WTC11 (cell line): Measurements from ENCODE around the gene RILPL1. TPM values are rescaled to one million over a fixed set of nuclear protein-coding genes. Genes with fewer than 3 reads are reported as not detected.
"Not testable (repeated sequence)": the region's sequence is repeated elsewhere in the genome, so short reads cannot be mapped to it uniquely, and the experiment has no call there.

Experiments
- ATAC-seq: fragments of 200-7000 bp; cut with Tn5 transposase; 2 replicates; pipeline ENCODE4 v1.10.0; 2021; ENCODE audit warnings: mild to moderate bottlenecking, moderate library complexity
- CTCF ChIA-PET: fragments of 300-600 bp; sonication (Branson Sonifier 250); formaldehyde crosslinking; loops from one replicate; lab custom pipeline; 2021; ENCODE audit warnings: antibody characterized with exemption; lab: Charles Lee
- POLR2A ChIA-PET: fragments of 350-600 bp; sonication (Branson Sonifier 250); formaldehyde crosslinking; loops from one replicate; lab custom pipeline; 2021; ENCODE audit warnings: antibody characterized with exemption; lab: Charles Lee
- DNase-seq: peaks from one replicate; pipeline ENCODE4 v3.0.0; 2021; ENCODE audit warnings: low spot score
- H3K27ac Mint-ChIP-seq: 2 replicates; pipeline ENCODE4 v1.8.0; 2021; ENCODE audit warnings: mixed read lengths
- H3K27me3 Mint-ChIP-seq: 2 replicates; pipeline ENCODE4 v1.8.0; 2021; ENCODE audit warnings: low read depth, mild to moderate bottlenecking, moderate library complexity, mixed read lengths
- H3K36me3 Mint-ChIP-seq: 2 replicates; pipeline ENCODE4 v1.8.0; 2021; ENCODE audit warnings: mixed read lengths
- H3K4me1 Mint-ChIP-seq: 2 replicates; pipeline ENCODE4 v1.8.0; 2022; ENCODE audit warnings: mixed read lengths
- H3K4me3 Mint-ChIP-seq: 2 replicates; pipeline ENCODE4 v1.8.0; 2021; ENCODE audit warnings: mild to moderate bottlenecking, moderate library complexity, mixed read lengths
- H3K9me3 Mint-ChIP-seq: 2 replicates; pipeline ENCODE4 v1.8.0; 2021; ENCODE audit warnings: mixed read lengths
- ATF1 ChIP-seq: sonication (generic); formaldehyde crosslinking; IDR thresholded peaks from 2 replicates; pipeline ENCODE4 v1.8.1; 2023; ENCODE audit warnings: mild to moderate bottlenecking, moderate library complexity, missing genetic modification reagents
- ATF3 ChIP-seq: sonication (generic); formaldehyde crosslinking; conservative IDR thresholded peaks from 2 replicates; pipeline ENCODE4 v1.8.1; 2022; ENCODE audit warnings: mild to moderate bottlenecking, missing genetic modification reagents
- ESRRA ChIP-seq: sonication (generic); formaldehyde crosslinking; IDR thresholded peaks from 2 replicates; pipeline ENCODE4 v1.8.1; 2022; ENCODE audit warnings: mild to moderate bottlenecking, missing genetic modification reagents, borderline replicate concordance
- FOXK1 ChIP-seq: sonication (generic); formaldehyde crosslinking; IDR thresholded peaks from 2 replicates; pipeline ENCODE4 v1.8.0; 2022; ENCODE audit warnings: mild to moderate bottlenecking, moderate library complexity, missing genetic modification reagents
- HMGXB4 ChIP-seq: sonication (generic); formaldehyde crosslinking; IDR thresholded peaks from 2 replicates; pipeline ENCODE4 v1.8.1; 2023; ENCODE audit warnings: mild to moderate bottlenecking, moderate library complexity, missing genetic modification reagents
- MYBL2 ChIP-seq: sonication (generic); formaldehyde crosslinking; IDR thresholded peaks from 2 replicates; pipeline ENCODE4 v1.8.1; 2023; ENCODE audit warnings: mild to moderate bottlenecking, moderate library complexity, missing genetic modification reagents
- NFE2L1 ChIP-seq: sonication (generic); formaldehyde crosslinking; IDR thresholded peaks from 2 replicates; pipeline ENCODE4 v1.8.1; 2023; ENCODE audit warnings: missing genetic modification reagents
- NFYB ChIP-seq: sonication (generic); formaldehyde crosslinking; conservative IDR thresholded peaks from 2 replicates; pipeline ENCODE4 v1.8.0; 2022; ENCODE audit warnings: low read depth, missing genetic modification reagents
- OVOL2 ChIP-seq: fragments of 250-450 bp; sonication (Bioruptor Pico); IDR thresholded peaks from 2 replicates; pipeline ENCODE4 v1.9.0; 2021; ENCODE audit warnings: mild to moderate bottlenecking, borderline replicate concordance
- SMAD4 ChIP-seq: sonication (generic); formaldehyde crosslinking; IDR thresholded peaks from 2 replicates; pipeline ENCODE4 v1.8.0; 2022; ENCODE audit warnings: mild to moderate bottlenecking, missing genetic modification reagents
- SP1 ChIP-seq: sonication (generic); formaldehyde crosslinking; conservative IDR thresholded peaks from 2 replicates; pipeline ENCODE4 v1.8.1; 2022; ENCODE audit warnings: missing genetic modification reagents
- TEAD1 ChIP-seq: sonication (generic); formaldehyde crosslinking; IDR thresholded peaks from 2 replicates; pipeline ENCODE4 v1.8.0; 2022; ENCODE audit warnings: mild to moderate bottlenecking, missing genetic modification reagents
- ZBTB43 ChIP-seq: sonication (generic); formaldehyde crosslinking; IDR thresholded peaks from 2 replicates; pipeline ENCODE4 v1.8.1; 2023; ENCODE audit warnings: mild to moderate bottlenecking, missing genetic modification reagents
- ZNF121 ChIP-seq: sonication (generic); formaldehyde crosslinking; IDR thresholded peaks from 2 replicates; pipeline ENCODE4 v1.8.0; 2023; ENCODE audit warnings: missing genetic modification reagents
- ZNF416 ChIP-seq: fragments of 250-450 bp; sonication (Bioruptor Pico); IDR thresholded peaks from 2 replicates; pipeline ENCODE4 v1.9.0; 2021; ENCODE audit warnings: mild to moderate bottlenecking, inconsistent platforms
- ZNF425 ChIP-seq: fragments of 250-450 bp; sonication (Bioruptor Pico); conservative IDR thresholded peaks from 2 replicates; pipeline ENCODE4 v1.9.0; 2021; ENCODE audit warnings: mild to moderate bottlenecking
- ZNF532 ChIP-seq: fragments of 250-450 bp; sonication (Bioruptor Pico); IDR thresholded peaks from 2 replicates; pipeline ENCODE4 v1.9.0; 2021; ENCODE audit warnings: mild to moderate bottlenecking, borderline replicate concordance
- total RNA-seq: library from RNA; stranded (reverse); gene quantifications from 3 replicates; pipeline ENCODE4 v1.2.3, GENCODE V29; 2021

Gene RILPL1
- total RNA-seq, 1 experiment from 2014 or later, result 8.2 TPM

- Mint-ChIP-seq H3K36me3 (peaks cover 22% of the 10 kb centered on the region), H3K27me3 (no peaks in the 10 kb centered on the region), H3K9me3 (no peaks in the 10 kb centered on the region), H3K4me1 (no peaks in the 10 kb centered on the region), H3K27ac (no peak overlapping the region), H3K4me3 (no peak overlapping the region)
- POLR2A ChIA-PET, result interaction anchor here (0.6 kb wide), 1 partner anchor 181 kb away, joined by 3 read pairs; no protein-coding TSS in a partner anchor
- DNase-seq (no peak), ATAC-seq (no peak)
- CTCF ChIA-PET, result no interaction called here
- TF ChIP-seq NFYB (CRISPR knock-in tag) (no peak), NFE2L1 (CRISPR knock-in tag) (no peak)
- TF ChIP-seq, all 79 proteins: peak for 0
Observed at GRCh38 chr12:123468786-123469185, 64.7 kb downstream of the RILPL1 start.

- POLR2A ChIA-PET, result no interaction called here
- H3K9me3 Mint-ChIP-seq, result no peaks in the 10 kb centered on the region
Observed at GRCh38 chr12:123465084-123465483, 68.4 kb downstream of the RILPL1 start.

GRCh38 chr12:123463174-123463573, 70.3 kb downstream of the RILPL1 start:
- H3K4me1 Mint-ChIP-seq, DNase-seq, H3K4me3 Mint-ChIP-seq, H3K9me3 Mint-ChIP-seq, H3K27ac Mint-ChIP-seq, H3K27me3 Mint-ChIP-seq, POLR2A ChIA-PET, CTCF ChIA-PET, ATAC-seq: not testable (repeated sequence)
- peaks cover 10% of the 10 kb centered on the region for H3K36me3 Mint-ChIP-seq

More at GRCh38 chr12:123465084-123465483, 68.4 kb downstream of the RILPL1 start:
- CTCF ChIA-PET, result no interaction called here
- Mint-ChIP-seq H3K4me1 (no peaks in the 10 kb centered on the region), H3K4me3 (no peak overlapping the region), H3K27ac (no peak overlapping the region), H3K27me3 (no peaks in the 10 kb centered on the region), H3K36me3 (peaks cover 10% of the 10 kb centered on the region)
- ATAC-seq (no peak), DNase-seq (no peak)
- TF ChIP-seq MYBL2 (CRISPR knock-in tag) (no peak), ESRRA (no peak), FOXK1 (no peak)

- POLR2A ChIA-PET, result interaction anchor here (0.8 kb wide), 1 partner anchor 125 kb away, joined by 3 read pairs; no protein-coding TSS in a partner anchor
- CTCF ChIA-PET, result interaction anchor here (0.6 kb wide), 1 partner anchor 508 kb away, joined by 3 read pairs; no protein-coding TSS in a partner anchor
- Mint-ChIP-seq H3K36me3 (no peaks in the 10 kb centered on the region), H3K4me3 (peak within 1 kb of the TSS; percentile 95), H3K27ac (peak within 1 kb of the TSS; percentile 99), H3K4me1 (0 out of 2 replicates have a peak, but pooled peaks cover 2% of the 10 kb centered on the region), H3K9me3 (no peaks in the 10 kb centered on the region), H3K27me3 (no peaks in the 10 kb centered on the region)
- ATAC-seq, result peak; percentile 90
- DNase-seq, result peak; percentile 75
- no peak for TF ChIP-seq ZNF416 (CRISPR knock-in tag)
- no peak for TF ChIP-seq ATF1
- TF ChIP-seq HMGXB4 (CRISPR knock-in tag), result peak; percentile 38; the same call in 1 of the 2 replicates
- TF ChIP-seq SMAD4 (CRISPR knock-in tag), result no peak
- no peak; the same call in 1 of the 2 replicates for TF ChIP-seq TEAD1 (CRISPR knock-in tag)
- TF ChIP-seq ATF3 (CRISPR knock-in tag), result no peak
- TF ChIP-seq ZNF532 (CRISPR knock-in tag), result 0 out of 2 replicates have a peak, but pooled peaks have one; percentile 34
- TF ChIP-seq OVOL2, result no peak
- no peak for TF ChIP-seq ZNF425
- TF ChIP-seq ZNF121, result no peak
- no peak for TF ChIP-seq NFYB (CRISPR knock-in tag)
- TF ChIP-seq ZBTB43, result no peak
- peak; percentile 65; the same call in 1 of the 2 replicates for TF ChIP-seq SP1 (CRISPR knock-in tag)
Observed at GRCh38 chr12:123457980-123458779, 75.3 kb downstream of the RILPL1 start, which contains the start of gene SNRNP35. TSS of gene SNRNP35 (plus strand) at chr12:123458139. CDS start at chr12:123465541, 7,402 bp downstream.
